ENCODE results near the gene PBX1.

Gene PBX1

GRCh38 chr1:164670026-164670425 is 111.0 kb downstream of the PBX1 start:
- DNase-seq (ENCODE audit: low read depth in 2 of 2) = no peak

GRCh38 chr1:164670786-164671185 is 111.8 kb downstream of the PBX1 start:
- DNase-seq (ENCODE audit: low read depth in 2 of 2) = no peak

- no peak for DNase-seq (ENCODE audit: low read depth in 2 of 2)
These were observed 112.5 kb downstream of the PBX1 start for GRCh38 chr1:164671323-164671965.

- no peak for DNase-seq (ENCODE audit: low read depth in 2 of 2)
These were observed 113.1 kb downstream of the PBX1 start for GRCh38 chr1:164671966-164672571.

GRCh38 chr1:164672588-164672987 is 113.6 kb downstream of the PBX1 start:
- DNase-seq (ENCODE audit: low read depth in 2 of 2) = no peak

- no peak for DNase-seq (ENCODE audit: low read depth in 2 of 2)
These were observed 114.7 kb downstream of the PBX1 start for GRCh38 chr1:164673584-164674214.

GRCh38 chr1:164675342-164675904 is 116.4 kb downstream of the PBX1 start:
- DNase-seq (ENCODE audit: low read depth in 2 of 2) = no peak

- DNase-seq (ENCODE audit: low read depth in 2 of 2) = no peak
These were observed 119.2 kb downstream of the PBX1 start for GRCh38 chr1:164678136-164678700.

GRCh38 chr1:164682570-164682969 is 123.6 kb downstream of the PBX1 start:
- DNase-seq (ENCODE audit: low read depth in 2 of 2) = no peak

- DNase-seq (ENCODE audit: low read depth in 2 of 2) = no peak
These were observed 124.3 kb downstream of the PBX1 start for GRCh38 chr1:164683235-164683634.

- no peak for DNase-seq (ENCODE audit: low read depth in 2 of 2)
These were observed 126.5 kb downstream of the PBX1 start for GRCh38 chr1:164685266-164686035.

GRCh38 chr1:164687777-164688176 is 128.8 kb downstream of the PBX1 start:
- no peak for DNase-seq (ENCODE audit: low read depth in 2 of 2)

GRCh38 chr1:164688791-164689190 is 129.8 kb downstream of the PBX1 start:
- no peak for DNase-seq (ENCODE audit: low read depth in 2 of 2)

GRCh38 chr1:164689672-164690511 is 130.9 kb downstream of the PBX1 start:
- no peak for DNase-seq (ENCODE audit: low read depth in 2 of 2)

GRCh38 chr1:164692420-164692819 is 133.4 kb downstream of the PBX1 start:
- no peak for DNase-seq (ENCODE audit: low read depth in 2 of 2)

GRCh38 chr1:164693564-164694359 is 134.8 kb downstream of the PBX1 start:
- DNase-seq (ENCODE audit: low read depth in 2 of 2) = no peak

- no peak for DNase-seq (ENCODE audit: low read depth in 2 of 2)
These were observed 135.5 kb downstream of the PBX1 start for GRCh38 chr1:164694505-164694904.

- DNase-seq (ENCODE audit: low read depth in 2 of 2) = no peak
These were observed 137.1 kb downstream of the PBX1 start for GRCh38 chr1:164695956-164696665.

GRCh38 chr1:164699815-164700491 is 141.0 kb downstream of the PBX1 start:
- no peak for DNase-seq (ENCODE audit: low read depth in 2 of 2)

Measured in activated CD4-positive, alpha-beta T cell treated with anti-CD3 and anti-CD28 coated beads for 24 hours (primary cell).